Testis (tissue), 2 donors: Measurements from ENCODE around the gene PLCL2.

Experiments used
- POLR2A ChIP-seq: fragments of 450-650 bp; IDR thresholded peaks from one replicate; pipeline ENCODE4 v1.6.1; 2017; ENCODE audit warnings: antibody characterized with exemption, mild to moderate bottlenecking, moderate library complexity
- TF ChIP-seq, protein P1 (sequence below), 3 experiments: fragments of 450-650 bp in 2 of 3; fragments of 200-600 bp in 1 of 3; sonication (generic) in 1 of 3; IDR thresholded peaks; one replicate each; pipeline ENCODE4 v1.5.1; 2016 to 2019; ENCODE audit warnings: antibody characterized with exemption in 3 of 3, mild to moderate bottlenecking in 2 of 3, moderate library complexity in 1 of 3

DNA sequence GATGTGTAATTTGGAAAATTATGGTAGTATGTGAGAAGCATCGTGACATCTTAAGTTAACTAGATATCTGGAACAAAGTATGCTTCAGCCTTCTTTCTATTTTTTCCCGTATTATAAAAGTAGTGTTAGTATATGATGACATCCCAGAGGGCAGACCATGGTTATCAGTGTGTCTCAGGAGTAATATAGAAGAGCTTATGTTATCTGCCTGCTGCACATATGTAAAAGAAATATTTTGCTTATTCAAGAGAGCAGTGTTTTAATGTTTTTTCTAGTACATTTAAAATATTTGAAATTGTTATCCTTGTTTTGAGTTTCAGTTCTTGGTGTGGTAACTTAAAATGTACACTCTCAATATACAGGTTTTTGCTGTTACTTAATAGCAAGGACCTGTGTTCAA, 24.1 kb downstream of the PLCL2 start:
- TF ChIP-seq, protein P1, sequence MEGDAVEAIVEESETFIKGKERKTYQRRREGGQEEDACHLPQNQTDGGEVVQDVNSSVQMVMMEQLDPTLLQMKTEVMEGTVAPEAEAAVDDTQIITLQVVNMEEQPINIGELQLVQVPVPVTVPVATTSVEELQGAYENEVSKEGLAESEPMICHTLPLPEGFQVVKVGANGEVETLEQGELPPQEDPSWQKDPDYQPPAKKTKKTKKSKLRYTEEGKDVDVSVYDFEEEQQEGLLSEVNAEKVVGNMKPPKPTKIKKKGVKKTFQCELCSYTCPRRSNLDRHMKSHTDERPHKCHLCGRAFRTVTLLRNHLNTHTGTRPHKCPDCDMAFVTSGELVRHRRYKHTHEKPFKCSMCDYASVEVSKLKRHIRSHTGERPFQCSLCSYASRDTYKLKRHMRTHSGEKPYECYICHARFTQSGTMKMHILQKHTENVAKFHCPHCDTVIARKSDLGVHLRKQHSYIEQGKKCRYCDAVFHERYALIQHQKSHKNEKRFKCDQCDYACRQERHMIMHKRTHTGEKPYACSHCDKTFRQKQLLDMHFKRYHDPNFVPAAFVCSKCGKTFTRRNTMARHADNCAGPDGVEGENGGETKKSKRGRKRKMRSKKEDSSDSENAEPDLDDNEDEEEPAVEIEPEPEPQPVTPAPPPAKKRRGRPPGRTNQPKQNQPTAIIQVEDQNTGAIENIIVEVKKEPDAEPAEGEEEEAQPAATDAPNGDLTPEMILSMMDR (IDR thresholded peaks at IDR 0.05) = no peak
- TF ChIP-seq POLR2A = no peak
